ENCODE measurements around the gene DCAF4.

DNA sequence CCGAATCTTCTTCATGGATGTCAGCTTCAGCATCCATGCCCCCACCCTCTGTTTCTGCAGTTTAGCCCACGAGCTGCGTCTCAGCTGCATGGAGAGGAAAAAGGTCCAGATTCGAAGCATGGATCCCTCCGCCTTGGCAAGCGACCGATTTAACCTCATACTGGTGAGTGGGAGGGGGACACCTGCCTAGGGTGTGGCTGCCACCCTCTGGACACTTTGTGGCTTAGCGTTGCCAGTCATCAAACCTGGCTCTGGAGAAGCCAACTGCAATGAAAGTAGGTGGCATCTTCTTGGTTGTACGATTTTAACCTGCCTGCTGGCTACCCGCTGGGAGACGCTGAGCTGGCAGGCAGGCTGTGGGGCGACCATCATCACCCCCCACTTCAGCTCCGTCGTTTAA, 16.7 kb downstream of the DCAF4 start:
- TF ChIP-seq, protein P1, sequence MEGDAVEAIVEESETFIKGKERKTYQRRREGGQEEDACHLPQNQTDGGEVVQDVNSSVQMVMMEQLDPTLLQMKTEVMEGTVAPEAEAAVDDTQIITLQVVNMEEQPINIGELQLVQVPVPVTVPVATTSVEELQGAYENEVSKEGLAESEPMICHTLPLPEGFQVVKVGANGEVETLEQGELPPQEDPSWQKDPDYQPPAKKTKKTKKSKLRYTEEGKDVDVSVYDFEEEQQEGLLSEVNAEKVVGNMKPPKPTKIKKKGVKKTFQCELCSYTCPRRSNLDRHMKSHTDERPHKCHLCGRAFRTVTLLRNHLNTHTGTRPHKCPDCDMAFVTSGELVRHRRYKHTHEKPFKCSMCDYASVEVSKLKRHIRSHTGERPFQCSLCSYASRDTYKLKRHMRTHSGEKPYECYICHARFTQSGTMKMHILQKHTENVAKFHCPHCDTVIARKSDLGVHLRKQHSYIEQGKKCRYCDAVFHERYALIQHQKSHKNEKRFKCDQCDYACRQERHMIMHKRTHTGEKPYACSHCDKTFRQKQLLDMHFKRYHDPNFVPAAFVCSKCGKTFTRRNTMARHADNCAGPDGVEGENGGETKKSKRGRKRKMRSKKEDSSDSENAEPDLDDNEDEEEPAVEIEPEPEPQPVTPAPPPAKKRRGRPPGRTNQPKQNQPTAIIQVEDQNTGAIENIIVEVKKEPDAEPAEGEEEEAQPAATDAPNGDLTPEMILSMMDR (IDR thresholded peaks at IDR 0.05) = no peak
- no peak for TF ChIP-seq POLR2A (IDR thresholded peaks at IDR 0.05)
- no peak for TF ChIP-seq POLR2AphosphoS5 (IDR thresholded peaks at IDR 0.05)
- no peak for TF ChIP-seq EP300 (IDR thresholded peaks at IDR 0.05)
